H1 (cell line): ENCODE measurements around the gene PARP16.

Experiments used
- CBX5 ChIP-seq: fragments of 300-800, 300-1000 bp; sonication (generic); IDR thresholded peaks from 2 replicates; pipeline ENCODE4 v1.7.1; 2016; ENCODE audit warnings: antibody characterized with exemption, low read length, low read depth
- CTCF ChIP-seq, 3 experiments: IDR thresholded peaks; 1 replicate in 2 of 3; 2 replicates in 1 of 3; pipeline versions ENCODE4 v1.5.1 to v1.6.1; 2011; ENCODE audit warnings: low read length in 3 of 3, mild to moderate bottlenecking in 3 of 3, inconsistent platforms in 2 of 3, low read depth in 1 of 3, moderate library complexity in 1 of 3; ENCODE audit not compliant: insufficient read depth in 1 of 3; ENCODE audit errors: control extremely low read depth in 1 of 3
- EZH2 ChIP-seq: fragments of 200-600 bp; sonication (generic); IDR thresholded peaks from 2 replicates; pipeline ENCODE4 v1.7.1; 2012; ENCODE audit warnings: low read depth, mild to moderate bottlenecking, moderate library complexity, low read length, inconsistent platforms; ENCODE audit not compliant: severe bottlenecking
- JUND ChIP-seq: IDR thresholded peaks from 2 replicates; pipeline ENCODE4 v1.6.1; 2011; ENCODE audit warnings: mild to moderate bottlenecking, improper control_type of control experiment, low read length
- NRF1 ChIP-seq: IDR thresholded peaks from 2 replicates; pipeline ENCODE4 v1.6.1; 2011; ENCODE audit warnings: mild to moderate bottlenecking, low read depth, low read length, improper control_type of control experiment
- POLR2A ChIP-seq, 2 experiments: IDR thresholded peaks; 1 replicate in 1 of 2; 2 replicates in 1 of 2; pipeline ENCODE4 v1.6.1; 2011; ENCODE audit warnings: low read depth in 2 of 2, low read length in 2 of 2, mild to moderate bottlenecking in 2 of 2; ENCODE audit errors: control extremely low read depth in 1 of 2
- RAD21 ChIP-seq, 2 experiments: IDR thresholded peaks in 1 of 2; conservative IDR thresholded peaks in 1 of 2; 2 replicates each; pipeline ENCODE4 v1.6.1; 2011; ENCODE audit warnings: low read depth in 2 of 2, low read length in 2 of 2, improper control_type of control experiment in 1 of 2, inconsistent platforms in 1 of 2, mild to moderate bottlenecking in 1 of 2, moderate library complexity in 1 of 2
- USF2 ChIP-seq: IDR thresholded peaks from 2 replicates; pipeline ENCODE4 v1.6.1; 2011; ENCODE audit warnings: low read length, improper control_type of control experiment

- TF ChIP-seq EZH2 (no peak), NRF1 (no peak), JUND (no peak), CTCF (IDR thresholded peaks at IDR 0.05; ENCODE audit: control extremely low read depth in 1 of 3, insufficient read depth in 1 of 3, low read depth in 1 of 3, low read length in 3 of 3) (no peak), CBX5 (no peak), RAD21 (IDR thresholded peaks at IDR 0.05 in 1 of 2, conservative IDR thresholded peaks at IDR 0.05 in 1 of 2; ENCODE audit: low read depth in 2 of 2, low read length in 2 of 2) (no peak), USF2 (no peak), POLR2A (IDR thresholded peaks at IDR 0.05; ENCODE audit: control extremely low read depth in 1 of 2, low read depth in 2 of 2, low read length in 2 of 2) (no peak)
Observed at GRCh38 chr15:65290228-65290627, 3.5 kb upstream of the PARP16 start.
